ENCODE results near the gene HBA1.

DNA sequence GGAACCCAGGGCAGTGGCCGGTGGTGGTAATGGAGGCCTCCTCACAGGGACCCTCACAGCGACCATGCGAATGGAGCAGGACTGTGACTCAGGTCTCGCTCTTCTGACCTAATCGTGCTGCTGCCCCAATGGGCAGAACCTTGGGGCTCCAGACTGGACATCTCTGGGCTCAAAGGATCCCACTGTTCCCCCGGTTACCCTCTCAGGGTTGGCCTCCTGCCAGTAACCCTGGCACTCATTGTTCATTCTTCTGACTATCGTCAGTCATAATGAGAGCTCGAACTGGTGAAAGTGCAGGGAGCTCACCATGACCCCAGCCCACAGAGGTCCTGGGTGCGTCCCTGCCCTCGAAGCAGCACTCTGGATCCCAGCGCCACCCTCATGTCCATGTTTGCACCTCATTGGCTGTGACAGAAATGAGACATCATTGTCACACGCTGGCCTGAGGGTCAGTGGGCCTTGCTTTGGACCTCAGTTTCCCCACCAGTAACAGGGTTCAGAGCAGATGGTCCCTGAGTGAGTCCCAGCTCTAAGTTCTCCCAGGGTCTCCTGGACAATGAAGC, 34.0 kb upstream of the HBA1 start:
- TF ChIP-seq CTCF (IDR thresholded peaks at IDR 0.05; ENCODE audit: borderline replicate concordance, extremely low read depth, low read length, poor library complexity, severe bottlenecking), result no peak
- no peak for TF ChIP-seq EZH2 (IDR thresholded peaks at IDR 0.05; ENCODE audit: borderline replicate concordance, low read depth, low read length, severe bottlenecking)

Measured in DND-41 (cell line).